ENCODE data around the gene SIAH1.
"Not testable (repeated sequence)": the region's sequence is repeated elsewhere in the genome, so short reads cannot be mapped to it uniquely, and the experiment has no call there.

The SIAH1 gene

DNA sequence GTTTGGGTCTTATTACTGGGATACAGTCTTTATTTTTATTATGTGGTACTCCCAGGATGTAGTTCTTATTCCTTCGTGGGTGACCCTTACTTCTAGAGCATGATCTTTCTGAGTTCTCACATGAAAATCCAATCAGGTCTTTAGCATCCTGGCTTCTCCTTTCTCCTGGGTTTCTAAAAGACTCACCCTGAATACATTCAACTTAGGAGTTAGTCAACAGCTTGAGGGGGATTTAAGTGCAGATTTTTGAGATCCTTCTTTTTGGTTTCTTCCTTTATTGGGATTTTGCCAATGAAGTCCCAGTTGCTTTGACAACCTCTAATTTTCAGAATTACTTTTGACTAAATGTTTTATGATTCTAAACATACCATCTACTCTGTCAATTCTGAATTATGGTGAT is 68.2 kb downstream of the SIAH1 start:
- no peaks in the 10 kb centered on the region for H4K20me1 ChIP-seq (ENCODE audit: insufficient read depth, low read length)
- H3K4me3 ChIP-seq (ENCODE audit: low read length), result no peak overlapping the region
- no peaks in the 10 kb centered on the region for H3K4me1 ChIP-seq (ENCODE audit: low read length)
- H3K9me3 ChIP-seq (ENCODE audit: insufficient read depth, low read length), result peaks cover 7% of the 10 kb centered on the region; the same call in 1 of the 2 replicates
- no peak overlapping the region for H2AFZ ChIP-seq (ENCODE audit: low read depth, low read length)
- H3K4me2 ChIP-seq (ENCODE audit: low read length), result no peak overlapping the region
- TF ChIP-seq, protein P1, sequence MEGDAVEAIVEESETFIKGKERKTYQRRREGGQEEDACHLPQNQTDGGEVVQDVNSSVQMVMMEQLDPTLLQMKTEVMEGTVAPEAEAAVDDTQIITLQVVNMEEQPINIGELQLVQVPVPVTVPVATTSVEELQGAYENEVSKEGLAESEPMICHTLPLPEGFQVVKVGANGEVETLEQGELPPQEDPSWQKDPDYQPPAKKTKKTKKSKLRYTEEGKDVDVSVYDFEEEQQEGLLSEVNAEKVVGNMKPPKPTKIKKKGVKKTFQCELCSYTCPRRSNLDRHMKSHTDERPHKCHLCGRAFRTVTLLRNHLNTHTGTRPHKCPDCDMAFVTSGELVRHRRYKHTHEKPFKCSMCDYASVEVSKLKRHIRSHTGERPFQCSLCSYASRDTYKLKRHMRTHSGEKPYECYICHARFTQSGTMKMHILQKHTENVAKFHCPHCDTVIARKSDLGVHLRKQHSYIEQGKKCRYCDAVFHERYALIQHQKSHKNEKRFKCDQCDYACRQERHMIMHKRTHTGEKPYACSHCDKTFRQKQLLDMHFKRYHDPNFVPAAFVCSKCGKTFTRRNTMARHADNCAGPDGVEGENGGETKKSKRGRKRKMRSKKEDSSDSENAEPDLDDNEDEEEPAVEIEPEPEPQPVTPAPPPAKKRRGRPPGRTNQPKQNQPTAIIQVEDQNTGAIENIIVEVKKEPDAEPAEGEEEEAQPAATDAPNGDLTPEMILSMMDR (IDR thresholded peaks at IDR 0.05; ENCODE audit: low read depth, low read length), result no peak
- TF ChIP-seq EZH2phosphoT487 (IDR thresholded peaks at IDR 0.05; ENCODE audit: low read depth), result no peak
- H3K27ac ChIP-seq (ENCODE audit: low read length), result no peak overlapping the region
- no peak overlapping the region for H3K9ac ChIP-seq (ENCODE audit: low read length)
- H3K36me3 ChIP-seq (replicated peaks; ENCODE audit: low read depth, low read length), result peaks cover 28% of the 10 kb centered on the region
- no peaks in the 10 kb centered on the region for H3K79me2 ChIP-seq (ENCODE audit: low read length)
- H3K27me3 ChIP-seq (ENCODE audit: low read depth, low read length), result no peaks in the 10 kb centered on the region

DNA sequence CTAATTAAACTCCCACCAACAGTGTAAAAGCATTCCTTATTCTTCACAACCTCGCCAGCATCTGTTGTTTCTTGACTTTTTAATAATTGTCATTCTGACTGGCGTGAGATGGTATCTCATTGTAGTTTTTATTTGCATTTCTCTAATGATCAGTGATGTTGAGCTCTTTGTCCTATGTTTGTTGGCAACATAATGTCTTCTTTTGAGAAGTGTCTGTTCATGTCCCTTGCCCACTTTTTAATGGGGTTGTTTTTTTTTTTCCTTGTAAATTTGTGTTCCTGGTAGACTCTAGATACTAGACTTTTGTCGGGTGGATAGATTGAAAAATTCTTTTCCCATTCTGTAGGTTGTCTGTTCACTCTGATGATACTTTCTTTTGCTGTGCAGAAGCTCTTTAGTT is 71.3 kb downstream of the SIAH1 start:
- not testable (repeated sequence) for H2AFZ ChIP-seq (ENCODE audit: low read depth, low read length); H3K9ac ChIP-seq (ENCODE audit: low read length); H3K4me2 ChIP-seq (ENCODE audit: low read length); H3K4me1 ChIP-seq (ENCODE audit: low read length); H3K4me3 ChIP-seq (ENCODE audit: low read length); H3K79me2 ChIP-seq (ENCODE audit: low read length); H3K27ac ChIP-seq (ENCODE audit: low read length); H4K20me1 ChIP-seq (ENCODE audit: insufficient read depth, low read length); H3K27me3 ChIP-seq (ENCODE audit: low read depth, low read length)
- Histone ChIP-seq H3K36me3 (replicated peaks; ENCODE audit: low read depth, low read length) (peaks cover 57% of the 10 kb centered on the region), H3K9me3 (ENCODE audit: insufficient read depth, low read length) (peaks cover 35% of the 10 kb centered on the region; the same call in 1 of the 2 replicates)

DNA sequence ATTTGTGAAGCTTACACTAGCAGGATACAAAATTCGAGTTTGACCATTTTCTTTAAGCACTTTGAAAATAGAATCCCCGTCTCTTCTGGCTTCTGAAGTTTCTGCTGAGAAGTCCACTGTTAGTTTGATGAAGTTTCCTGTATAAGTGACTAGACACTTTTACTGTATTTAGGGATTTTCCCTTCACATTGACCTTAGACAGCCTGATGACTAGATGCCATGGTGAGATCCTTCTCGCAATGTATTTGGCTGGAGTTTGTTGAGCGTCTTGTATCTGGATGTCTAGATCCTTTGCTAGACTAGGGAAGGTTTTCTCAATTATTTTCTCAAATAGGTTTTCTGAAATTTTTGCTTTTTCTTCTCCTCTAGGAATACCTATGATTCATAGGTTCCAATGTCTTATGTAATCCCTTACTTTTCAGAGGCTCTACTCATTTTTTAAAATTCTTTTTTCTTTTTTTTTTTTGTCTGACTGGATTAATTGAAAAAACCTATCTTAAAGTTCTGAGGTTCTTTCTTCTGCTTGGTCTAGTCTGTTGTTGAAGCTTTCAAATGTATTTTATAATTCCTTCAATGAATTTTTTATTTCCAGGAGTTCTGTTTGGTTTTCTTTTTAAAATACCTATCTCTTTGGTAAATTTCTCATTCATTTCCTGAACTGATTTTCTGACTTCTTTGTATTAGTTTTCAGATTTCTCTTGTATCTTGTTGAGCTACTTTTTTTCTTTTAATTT is 74.1 kb downstream of the SIAH1 start:
- H3K4me2 ChIP-seq (ENCODE audit: low read length), result no peak overlapping the region
- H3K9ac ChIP-seq (ENCODE audit: low read length), result no peak overlapping the region
- H2AFZ ChIP-seq (ENCODE audit: low read depth, low read length), result no peak overlapping the region
- no peak overlapping the region for H3K4me3 ChIP-seq (ENCODE audit: low read length)
- H3K36me3 ChIP-seq (replicated peaks; ENCODE audit: low read depth, low read length), result peaks cover 73% of the 10 kb centered on the region
- no peaks in the 10 kb centered on the region for H3K79me2 ChIP-seq (ENCODE audit: low read length)
- no peaks in the 10 kb centered on the region for H3K4me1 ChIP-seq (ENCODE audit: low read length)
- H3K27me3 ChIP-seq (ENCODE audit: low read depth, low read length), result no peaks in the 10 kb centered on the region
- no peaks in the 10 kb centered on the region for H4K20me1 ChIP-seq (ENCODE audit: insufficient read depth, low read length)
- no peak overlapping the region for H3K27ac ChIP-seq (ENCODE audit: low read length)
- TF ChIP-seq EZH2phosphoT487 (IDR thresholded peaks at IDR 0.05; ENCODE audit: low read depth), result no peak
- TF ChIP-seq, protein P1 (IDR thresholded peaks at IDR 0.05; ENCODE audit: low read depth, low read length), result no peak
- peaks cover 40% of the 10 kb centered on the region; the same call in 1 of the 2 replicates for H3K9me3 ChIP-seq (ENCODE audit: insufficient read depth, low read length)
